GM12878 (cell line): ENCODE measurements around the gene PPIG. TPM values are rescaled to one million over a fixed set of nuclear protein-coding genes. Genes with fewer than 3 reads are reported as not detected.
A peak's percentile ranks its signal among the peaks of the same experiment; 100 is the strongest.

ENCODE experiments used
- ATAC-seq: fragments of 200-7000 bp; cut with Tn5 transposase; 3 replicates; pipeline ENCODE4 v1.9.1; 2020; ENCODE audit warnings: mild to moderate bottlenecking, moderate library complexity
- BruUV-seq: library from RNA; stranded (reverse); fragments of 400-500 nt; replicated peaks from 2 replicates; lab custom pipeline; 2021; lab: Mats Ljungman, UMichigan
- CTCF ChIA-PET: fragments of 300-600 bp; sonication (Branson Sonifier 250); formaldehyde crosslinking; extraction: SDS; loops from one replicate; lab custom pipeline; 2021; ENCODE audit warnings: inconsistent platforms; lab: Yijun Ruan, JAX
- POLR2A ChIA-PET: fragments of 350-600 bp; formaldehyde crosslinking; extraction: SDS; loops from one replicate; lab custom pipeline; 2021; ENCODE audit warnings: inconsistent platforms; lab: Charles Lee
- RAD21 ChIA-PET: fragments of 300-600 bp; sonication (Branson Sonifier 250); formaldehyde crosslinking; loops from one replicate; lab custom pipeline; 2023; ENCODE audit warnings: antibody characterized with exemption; ENCODE audit not compliant: unreplicated experiment; lab: Charles Lee
- SMC1A ChIA-PET: fragments of 300-600 bp; sonication (Branson Sonifier 250); formaldehyde crosslinking; loops from one replicate; lab custom pipeline; 2023; ENCODE audit not compliant: unreplicated experiment, uncharacterized antibody; lab: Charles Lee
- DNase-seq: peaks from one replicate; pipeline ENCODE4 v3.0.0-alpha.2; 2011; ENCODE audit warnings: low read depth, low spot score
- FAIRE-seq: peaks from 3 replicates; lab custom pipeline; 2011; peaks lifted over from hg19 to GRCh38; lab: Jason Lieb, UNC
- H2AFZ ChIP-seq: 2 replicates; pipeline ENCODE4 v1.6.0; 2011; ENCODE audit warnings: low read depth, low read length, control low read depth; ENCODE audit not compliant: control insufficient read depth
- H3K27ac ChIP-seq: 2 replicates; pipeline ENCODE4 v1.5.1; 2011; ENCODE audit warnings: control low read depth; ENCODE audit not compliant: control insufficient read depth, insufficient read depth
- H3K27me3 ChIP-seq, 2 experiments: replicated peaks in 1 of 2; 2 replicates each; pipeline versions ENCODE4 v1.6.0 to v1.6.1; 2011; ENCODE audit warnings: low read length in 1 of 2; ENCODE audit not compliant: control insufficient read depth in 2 of 2, insufficient read depth in 2 of 2
- H3K36me3 ChIP-seq, 2 experiments: 2 replicates each; pipeline ENCODE4 v1.5.1; 2011; ENCODE audit warnings: low read length in 1 of 2; ENCODE audit not compliant: control insufficient read depth in 2 of 2, insufficient read depth in 2 of 2
- H3K4me1 ChIP-seq: 2 replicates; pipeline ENCODE4 v1.6.1; 2011; ENCODE audit warnings: mild to moderate bottlenecking, low read length, moderate library complexity, mixed read lengths; ENCODE audit not compliant: control insufficient read depth, insufficient read depth
- H3K4me2 ChIP-seq: 2 replicates; pipeline ENCODE4 v1.6.0; 2011; ENCODE audit warnings: control low read depth; ENCODE audit not compliant: control insufficient read depth, insufficient read depth
- H3K4me3 ChIP-seq: fragments of 200-600 bp; sonication (generic); 2 replicates; pipeline ENCODE4 v1.5.1; 2016
- H3K79me2 ChIP-seq: 2 replicates; pipeline ENCODE4 v1.6.0; 2011; ENCODE audit warnings: low read length; ENCODE audit not compliant: control insufficient read depth, insufficient read depth
- H3K9ac ChIP-seq: 2 replicates; pipeline ENCODE4 v1.8.0; 2011; ENCODE audit warnings: low read length, control low read depth, mixed read lengths; ENCODE audit not compliant: control insufficient read depth, insufficient read depth
- H3K9me3 ChIP-seq: replicated peaks from 3 replicates; pipeline ENCODE4 v1.5.1; 2011; ENCODE audit warnings: mild to moderate bottlenecking, low read length; ENCODE audit not compliant: control insufficient read depth, insufficient read depth
- H4K20me1 ChIP-seq: 2 replicates; pipeline ENCODE4 v1.6.0; 2011; ENCODE audit not compliant: control insufficient read depth, insufficient read depth
- BACH1 ChIP-seq: fragments of 450-650 bp; IDR thresholded peaks from 2 replicates; pipeline ENCODE4 v1.6.1; 2017; ENCODE audit warnings: mild to moderate bottlenecking, borderline replicate concordance
- CHD1 ChIP-seq: IDR thresholded peaks from 2 replicates; pipeline ENCODE4 v1.6.1; 2012; ENCODE audit warnings: low read depth, low read length, improper control_type of control experiment
- MYC ChIP-seq: IDR thresholded peaks from 2 replicates; pipeline ENCODE4 v1.6.1; 2011; ENCODE audit warnings: mild to moderate bottlenecking, low read length, moderate library complexity, inconsistent platforms; ENCODE audit not compliant: insufficient read depth, insufficient replicate concordance, insufficient read length, severe bottlenecking
- NKRF ChIP-seq: fragments of 450-650 bp; conservative IDR thresholded peaks from 2 replicates; pipeline ENCODE4 v1.6.1; 2017; ENCODE audit warnings: mild to moderate bottlenecking, moderate library complexity
- PAX5 ChIP-seq: IDR thresholded peaks from 2 replicates; pipeline ENCODE4 v1.6.1; 2011; ENCODE audit warnings: low read depth, low read length, borderline replicate concordance
- PRDM15 ChIP-seq: fragments of 450-650 bp; formaldehyde crosslinking; IDR thresholded peaks from 2 replicates; pipeline ENCODE4 v1.4.0; 2020; ENCODE audit warnings: mild to moderate bottlenecking, moderate library complexity
- RAD51 ChIP-seq: fragments of 450-650 bp; IDR thresholded peaks from 2 replicates; pipeline ENCODE4 v1.6.1; 2016; ENCODE audit warnings: moderate library complexity, mild to moderate bottlenecking, inconsistent platforms
- SMAD1 ChIP-seq: fragments of 450-650 bp; IDR thresholded peaks from 2 replicates; pipeline ENCODE4 v1.6.1; 2018; ENCODE audit warnings: mild to moderate bottlenecking, low read depth; ENCODE audit not compliant: partially characterized antibody
- SMC3 ChIP-seq: IDR thresholded peaks from 2 replicates; pipeline ENCODE4 v1.6.1; 2011; ENCODE audit warnings: low read length, improper control_type of control experiment, borderline replicate concordance
- SRF ChIP-seq, 2 experiments: IDR thresholded peaks; 2 replicates each; pipeline ENCODE4 v1.6.1; 2011; ENCODE audit warnings: low read depth in 2 of 2, low read length in 2 of 2, mild to moderate bottlenecking in 1 of 2, moderate library complexity in 1 of 2
- ZNF207 ChIP-seq: fragments of 450-650 bp; IDR thresholded peaks from 2 replicates; pipeline ENCODE4 v1.6.1; 2014; ENCODE audit warnings: antibody characterized with exemption, mild to moderate bottlenecking, borderline replicate concordance
- ZNF384 ChIP-seq: IDR thresholded peaks from 2 replicates; pipeline ENCODE4 v1.6.1; 2012; ENCODE audit warnings: low read depth, mild to moderate bottlenecking, low read length, improper control_type of control experiment, borderline replicate concordance
- WGBS: methylation state at CpG from one replicate; pipeline ENCODE4 v1.1.6; 2016; ENCODE audit warnings: low lambda C conversion rate; ENCODE audit not compliant: insufficient replicate concordance, insufficient coverage; ENCODE audit errors: missing lambda C conversion rate; 5-methylcytosine and 5-hydroxymethylcytosine counted together
- in situ Hi-C: fragments of 300-500 bp; cut with MboI; formaldehyde crosslinking; loops from 9 replicates; pipeline ENCODE4 v1.14.3; 2018; ENCODE audit warnings: mixed read lengths
- intact Hi-C: fragments of 100-400 bp; cut with micrococcal nuclease; formaldehyde crosslinking; loops from one replicate; pipeline ENCODE4 v1.14.2; 2022; ENCODE audit not compliant: unreplicated experiment
- polyA plus RNA-seq, 11 experiments: library from polyadenylated mRNA; depleted of rRNA in 4 of 11; unstranded in 6 of 11; stranded (reverse) in 5 of 11; fragments of >200 nt; fragmentation: Nextera tagmentation in 4 of 11; fragmentation: Illumina TruSeq in 1 of 11; extraction: Ambion mirVana in 4 of 11; extraction: Trizol in 1 of 11; gene quantifications; 1 replicate in 1 of 11; 2 replicates in 10 of 11; pipeline versions ENCODE4 v1.2.1 to v1.2.3, GENCODE V29; 2011 to 2016; ENCODE audit warnings: inconsistent platforms in 2 of 11, missing spikeins in 2 of 11, low read depth in 1 of 11
- total RNA-seq, 4 experiments: library from RNA; depleted of rRNA in 3 of 4; stranded (reverse); fragments of >200 nt in 3 of 4; fragmentation: Illumina TruSeq in 1 of 4; extraction: Trizol in 1 of 4; gene quantifications; 2 replicates each; pipeline versions ENCODE4 v1.2.1 to v1.2.3, GENCODE V29; 2013 to 2021

The PPIG gene
- total and polyA plus RNA-seq, 10 of the 15 experiments (the other 5 are each of a cell fraction or from before 2014, with no cell fraction given), result 22.3 to 147 (median 95.2) TPM

- RAD21 ChIA-PET, result no interaction called here
- CTCF ChIA-PET, result no interaction called here
- POLR2A ChIA-PET, result no interaction called here
- 98% methylated on average over 8 of the region's 8 CpGs for WGBS
- Histone ChIP-seq H3K36me3 (peaks cover 0 to 33% of the 10 kb centered on the region in 2 experiments; a peak in 3 of 4 replicates), H4K20me1 (no peaks in the 10 kb centered on the region), H3K27ac (no peak overlapping the region), H2AFZ (no peak overlapping the region), H3K9me3 (no peaks in the 10 kb centered on the region), H3K4me2 (no peak overlapping the region), H3K4me3 (no peak overlapping the region), H3K9ac (no peak overlapping the region), H3K27me3 (no peaks in the 10 kb centered on the region), H3K4me1 (no peaks in the 10 kb centered on the region), H3K79me2 (no peaks in the 10 kb centered on the region)
- SMC1A ChIA-PET, result no interaction called here
- FAIRE-seq (no peak), DNase-seq (no peak), ATAC-seq (no peak)
- TSS peak; percentile 90 for BruUV-seq
- intact Hi-C loops, result no loop called here
- in situ Hi-C loops, result no loop called here
- TF ChIP-seq SMAD1, result no peak
- no peak for TF ChIP-seq MYC
- TF ChIP-seq NKRF, result no peak
- TF ChIP-seq PRDM15, result no peak
- no peak for TF ChIP-seq SMC3
- TF ChIP-seq PAX5, result no peak
- no peak for TF ChIP-seq SRF (IDR thresholded peaks at IDR 0.05; ENCODE audit: low read depth in 2 of 2, low read length in 2 of 2)
- no peak for TF ChIP-seq ZNF384
- no peak for TF ChIP-seq CHD1
- TF ChIP-seq BACH1, result no peak
- TF ChIP-seq ZNF207, result no peak
- TF ChIP-seq RAD51, result no peak
Observed at GRCh38 chr2:169636440-169637097, 52.4 kb downstream of the PPIG start.
